Stimulated activated CD4-positive, alpha-beta T cell treated with anti-CD3 and anti-CD28 coated beads, Interleukin-12 subunit alpha, Interleukin-12 subunit beta, amount 100 ng/mL, for 48 hours (primary cell): Measurements from ENCODE around the gene CFAP77.
"Not testable (repeated sequence)": the region's sequence is repeated elsewhere in the genome, so short reads cannot be mapped to it uniquely, and the experiment has no call there.

Experiments used
- DNase-seq, 3 donors: peaks; one replicate each; pipeline ENCODE4 v3.0.0-alpha.2; 2020; ENCODE audit warnings: low read depth in 2 of 3, low spot score in 1 of 3

Gene CFAP77

DNA sequence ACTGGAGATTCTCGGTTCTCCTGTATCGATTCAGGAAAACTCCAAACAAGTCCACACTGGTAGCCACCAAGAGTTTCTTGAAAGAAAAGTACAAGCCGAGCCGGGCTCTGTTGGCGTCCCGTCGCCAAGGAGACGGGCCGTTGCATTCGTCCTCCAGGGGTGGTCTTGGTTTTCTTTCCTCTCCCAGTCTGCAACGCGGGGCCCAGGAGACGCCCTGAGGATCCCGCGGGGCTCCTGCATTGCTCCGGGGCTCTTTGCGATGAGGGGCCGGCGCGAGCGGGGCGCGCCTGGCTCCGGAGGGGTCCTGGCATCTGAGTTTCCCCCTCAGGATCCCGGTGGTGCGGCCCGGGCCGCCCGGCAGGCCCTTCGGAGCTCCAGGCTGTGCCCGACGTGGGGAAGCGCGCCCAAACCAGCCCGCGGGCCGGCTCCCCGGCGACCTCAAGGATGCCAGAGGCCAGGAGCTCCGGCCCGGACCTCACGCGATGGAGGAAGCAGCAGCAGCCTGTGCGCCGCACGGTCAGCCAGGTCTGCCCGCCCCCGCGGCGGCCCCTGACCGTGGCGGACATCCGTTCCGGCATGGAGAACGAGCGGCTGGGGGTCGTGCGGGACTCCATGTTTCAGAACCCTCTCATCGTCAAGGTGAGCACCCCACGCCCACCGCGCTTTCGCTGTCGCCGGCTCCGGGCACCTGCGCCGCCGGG, at the start of gene CFAP77:
TSS of gene CFAP77 (plus strand) at position 384 of the 701 bp plus-strand sequence. CDS start at position 445, 61 bp downstream.
- peak in 1 of 3 donors; percentile 21 for DNase-seq

DNA sequence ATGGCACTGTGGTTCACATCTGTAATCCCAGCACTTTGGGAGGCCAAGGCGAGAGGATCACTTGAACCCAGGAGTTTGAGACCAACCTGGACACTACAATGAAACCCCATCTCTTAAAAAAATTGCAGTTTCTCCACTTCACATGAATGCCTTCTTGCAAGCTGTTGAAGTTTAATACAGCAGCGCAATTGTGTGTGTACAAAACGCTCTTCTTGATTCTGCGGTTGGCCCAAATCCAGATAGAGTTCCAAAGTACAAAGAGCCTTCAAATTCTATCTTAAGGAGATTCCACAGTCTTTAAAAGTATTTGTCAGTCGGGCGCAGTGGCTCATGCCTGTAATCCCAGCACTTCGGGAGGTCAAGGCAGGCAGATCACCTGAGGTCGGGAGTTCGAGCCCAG, 45.9 kb upstream of the CFAP77 start:
- no peak for DNase-seq

DNA sequence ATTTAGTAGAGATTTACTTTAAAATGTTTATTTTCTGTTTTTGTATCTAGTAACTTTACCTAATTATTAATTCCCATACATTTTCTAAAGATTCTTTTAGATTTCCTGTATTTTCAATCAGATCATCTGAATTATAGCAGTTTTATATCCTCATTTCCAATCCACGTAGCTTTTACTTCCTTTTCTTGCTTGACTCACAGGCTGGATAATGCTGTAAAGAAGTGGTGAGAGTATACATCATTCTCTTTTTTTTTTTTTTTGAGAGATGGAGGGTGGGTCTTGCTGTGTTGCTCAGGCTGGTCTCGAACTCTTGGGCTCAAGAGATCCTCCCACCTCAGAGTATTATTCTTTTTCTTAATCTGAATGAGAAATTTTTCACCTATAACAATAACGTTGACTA, 44.0 kb upstream of the CFAP77 start:
- no peak for DNase-seq

DNA sequence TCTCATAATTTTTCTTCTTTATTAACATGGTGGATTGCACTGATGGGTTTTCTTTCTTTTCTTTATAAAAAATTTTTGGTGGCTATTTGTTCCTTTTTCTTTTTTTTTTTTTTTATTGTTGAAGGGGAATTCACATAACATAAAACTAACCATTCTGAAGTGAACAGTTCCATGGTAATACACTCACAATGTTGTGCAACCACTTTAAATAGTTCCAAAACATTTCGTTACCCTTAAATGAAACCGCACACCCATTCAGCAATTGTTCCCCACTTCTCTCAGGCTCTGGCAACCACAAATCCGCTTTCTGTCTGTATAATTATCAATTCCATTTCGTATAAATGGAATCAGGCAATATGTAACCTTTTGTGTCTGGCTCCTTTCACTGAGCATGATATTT, 43.5 kb upstream of the CFAP77 start:
- DNase-seq, result no peak

DNA sequence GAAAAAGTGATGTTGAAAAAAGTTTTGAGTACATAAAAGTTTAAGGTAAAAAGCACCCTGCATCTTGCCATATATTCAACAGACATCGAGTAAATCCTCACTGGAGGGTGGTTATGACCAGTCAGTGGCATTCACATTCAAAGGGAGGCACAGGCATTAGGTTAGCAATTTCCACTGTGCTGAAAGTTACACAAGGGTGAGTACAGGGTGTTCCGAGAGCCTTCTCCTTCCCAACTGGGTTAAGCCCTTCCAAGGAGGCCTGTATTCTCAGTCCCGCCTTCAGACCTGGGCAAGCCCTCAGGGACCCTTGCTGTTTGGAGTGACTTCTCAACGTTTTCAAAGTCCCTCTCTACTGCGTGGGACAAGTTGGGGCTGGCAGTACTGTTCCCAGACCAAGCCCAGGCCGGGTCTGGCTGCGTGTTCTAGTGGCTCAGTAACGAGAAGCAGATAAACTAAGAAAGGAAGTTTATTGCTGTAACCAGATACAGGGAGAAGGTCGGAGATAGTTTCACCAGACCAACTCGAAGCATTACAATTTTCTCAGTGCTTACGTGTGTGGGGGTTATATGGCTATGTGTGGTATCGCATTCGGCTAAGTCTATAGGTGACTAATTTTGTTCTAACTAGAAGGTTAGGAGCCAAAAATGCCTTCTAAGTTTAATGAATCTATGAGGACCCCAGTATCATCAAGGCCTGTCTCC, 42.2 kb upstream of the CFAP77 start:
- DNase-seq, result no peak

DNA sequence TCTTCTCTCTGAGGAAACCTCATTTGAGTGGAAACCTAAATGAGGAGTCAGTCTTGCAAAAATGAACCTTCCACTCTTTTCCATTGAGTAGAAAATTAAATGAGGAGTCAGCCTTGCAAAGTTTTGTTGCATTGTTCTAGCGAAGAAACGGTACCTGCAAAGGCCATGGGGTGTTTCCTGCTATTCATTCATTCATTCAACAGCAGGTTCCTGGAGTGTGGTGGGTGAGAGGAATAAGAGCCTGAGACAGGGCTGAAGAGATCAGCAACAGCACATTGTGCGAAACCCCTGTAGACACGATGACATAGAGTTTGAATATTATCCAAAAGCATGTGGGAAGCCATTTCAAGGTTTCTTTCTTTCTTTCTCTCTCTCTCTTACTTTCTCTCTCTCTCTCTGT, 40.6 kb upstream of the CFAP77 start:
- no peak for DNase-seq

DNA sequence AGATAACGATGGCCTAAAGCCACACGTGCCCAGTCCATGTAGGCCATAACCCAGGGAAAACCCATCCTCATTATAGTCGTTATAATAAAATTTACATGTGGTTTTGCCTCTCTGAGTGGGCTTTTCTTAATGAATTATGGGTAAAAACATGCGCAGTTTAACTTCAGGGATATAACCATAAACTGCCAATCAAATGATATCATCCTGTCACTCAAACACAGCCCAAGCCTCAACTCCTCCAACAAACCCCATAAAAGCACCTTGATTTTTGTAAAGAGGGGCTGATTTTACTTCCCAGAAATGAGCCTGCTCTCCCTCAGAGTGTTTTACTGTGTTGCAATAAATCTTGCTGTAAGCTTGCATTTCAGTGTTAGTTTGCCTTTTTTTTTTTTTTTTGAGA, 39.4 kb upstream of the CFAP77 start:
- DNase-seq, result no peak

DNA sequence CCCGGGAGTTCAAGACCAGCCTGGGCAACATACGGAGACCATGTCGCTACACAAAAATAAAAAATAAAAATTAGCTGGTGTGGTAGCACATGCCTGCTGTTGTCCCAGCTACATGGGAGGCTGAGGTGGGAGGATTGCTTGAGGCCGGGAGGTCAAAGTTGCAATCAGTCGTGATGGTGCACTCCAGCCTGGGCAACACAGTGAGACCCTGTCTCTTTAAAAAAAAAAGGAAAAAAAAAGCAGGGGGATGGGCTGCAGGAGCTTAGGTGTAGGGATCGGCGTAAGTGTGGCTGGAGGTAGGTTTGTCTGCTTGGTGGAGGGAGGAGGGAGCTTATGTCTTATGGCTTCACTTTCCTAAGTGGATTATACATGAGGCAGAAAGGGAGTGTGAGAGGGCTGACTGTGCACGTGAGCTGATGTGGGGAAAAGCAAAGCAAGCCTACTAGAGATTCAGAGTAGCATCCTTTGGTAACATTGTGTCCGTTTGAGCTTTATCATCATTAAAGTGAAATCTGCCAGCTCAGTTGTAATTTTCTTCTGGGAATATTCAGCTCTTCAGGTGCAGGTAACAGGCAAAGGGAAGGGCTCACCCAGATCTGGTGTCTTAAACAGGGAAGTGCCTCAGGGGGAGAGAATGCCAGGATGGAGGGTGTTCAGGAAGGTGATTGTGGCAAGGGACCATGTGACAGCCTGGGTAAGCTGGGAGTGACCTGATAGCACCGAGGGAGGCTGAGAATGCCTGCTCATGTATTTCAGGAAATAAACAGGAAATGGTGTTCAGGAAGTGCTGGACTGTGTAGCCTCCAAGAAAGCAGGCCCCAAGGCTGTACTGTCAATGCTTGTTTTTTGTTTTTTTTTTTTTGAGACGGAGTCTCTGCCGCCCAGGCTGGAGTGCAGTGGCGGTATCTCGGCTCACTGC, 37.6 kb upstream of the CFAP77 start:
- DNase-seq, result no peak

DNA sequence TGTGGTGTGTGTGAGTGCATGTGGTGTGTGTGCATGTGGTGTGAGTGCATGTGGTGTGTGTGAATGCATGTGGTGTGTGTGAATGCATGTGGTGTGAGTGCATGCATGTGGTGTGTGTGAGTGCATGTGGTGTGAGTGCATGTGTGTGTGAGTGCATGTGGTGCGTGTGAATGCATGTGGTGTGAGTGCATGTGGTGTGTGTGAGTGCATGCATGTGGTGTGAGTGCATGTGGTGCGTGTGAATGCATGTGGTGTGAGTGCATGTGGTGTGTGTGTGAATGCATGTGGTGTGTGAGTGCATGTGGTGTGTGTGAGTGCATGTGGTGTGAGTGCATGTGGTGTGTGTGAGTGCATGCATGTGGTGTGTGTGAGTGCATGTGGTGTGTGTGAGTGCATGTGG, 32.2 kb upstream of the CFAP77 start:
- not testable (repeated sequence) for DNase-seq

DNA sequence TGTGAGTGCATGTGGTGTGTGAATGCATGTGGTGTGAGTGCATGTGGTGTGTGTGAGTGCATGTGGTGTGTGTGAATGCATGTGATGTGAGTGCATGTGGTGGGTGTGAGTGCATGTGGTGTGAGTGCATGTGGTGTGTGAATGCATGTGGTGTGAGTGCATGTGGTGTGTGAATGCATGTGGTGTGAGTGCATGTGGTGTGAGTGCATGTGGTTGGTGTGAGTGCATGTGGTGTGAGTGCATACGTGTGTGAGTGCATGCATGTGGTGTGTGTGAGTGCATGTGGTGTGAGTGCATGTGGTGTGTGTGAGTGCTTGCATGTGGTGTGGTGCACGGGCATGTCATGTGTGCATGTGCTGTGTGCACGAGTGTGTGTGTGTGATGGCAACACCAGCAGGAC, 31.6 kb upstream of the CFAP77 start:
- not testable (repeated sequence) for DNase-seq

DNA sequence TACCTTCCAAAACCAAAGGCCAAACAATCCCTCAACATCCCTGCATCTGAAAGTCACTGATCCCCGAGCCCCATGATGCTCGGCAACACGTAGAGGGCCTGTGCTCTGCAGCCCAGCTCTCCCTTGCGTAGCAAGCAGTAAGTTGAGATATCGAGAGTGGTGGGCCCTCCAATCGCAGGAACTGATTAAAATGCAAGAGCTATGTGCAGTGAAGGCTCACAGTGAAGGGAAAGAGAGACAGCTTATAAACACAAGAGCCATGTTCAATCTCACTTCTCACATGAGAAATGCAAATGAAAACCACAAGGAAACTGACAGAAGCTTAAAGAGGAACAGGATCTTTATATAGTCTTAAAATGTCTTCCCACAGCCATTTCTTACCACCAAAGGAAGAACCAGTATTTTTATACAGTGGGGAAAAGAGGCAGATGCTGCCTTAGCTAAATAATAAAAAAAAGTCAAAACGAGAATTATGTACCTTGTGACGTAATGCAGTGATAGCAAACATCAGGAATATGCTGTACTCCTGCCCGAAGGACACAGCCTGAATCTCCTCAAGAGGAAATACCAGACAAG, 28.0 kb upstream of the CFAP77 start:
- DNase-seq, result no peak

DNA sequence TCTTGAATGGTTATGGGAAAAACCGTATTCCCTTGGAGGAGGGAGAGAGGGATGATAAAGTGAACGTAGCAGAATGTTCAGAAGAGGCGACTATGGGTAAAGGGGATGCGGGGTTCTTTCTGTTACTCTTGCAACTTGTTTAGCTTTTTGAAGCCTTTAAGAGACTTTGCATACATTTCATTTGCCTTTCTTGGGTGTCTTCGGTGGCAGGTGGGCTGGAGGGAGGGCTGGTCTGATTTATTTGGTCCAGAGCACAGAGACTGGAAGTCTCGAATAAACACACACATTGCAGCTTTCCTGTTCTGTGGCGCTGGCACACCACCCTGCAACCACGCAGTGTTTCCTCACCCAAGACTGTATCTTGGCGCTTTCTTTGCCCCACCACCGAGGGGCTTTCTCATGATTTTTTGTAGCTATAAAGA, 26.5 kb upstream of the CFAP77 start:
- DNase-seq, result no peak

DNA sequence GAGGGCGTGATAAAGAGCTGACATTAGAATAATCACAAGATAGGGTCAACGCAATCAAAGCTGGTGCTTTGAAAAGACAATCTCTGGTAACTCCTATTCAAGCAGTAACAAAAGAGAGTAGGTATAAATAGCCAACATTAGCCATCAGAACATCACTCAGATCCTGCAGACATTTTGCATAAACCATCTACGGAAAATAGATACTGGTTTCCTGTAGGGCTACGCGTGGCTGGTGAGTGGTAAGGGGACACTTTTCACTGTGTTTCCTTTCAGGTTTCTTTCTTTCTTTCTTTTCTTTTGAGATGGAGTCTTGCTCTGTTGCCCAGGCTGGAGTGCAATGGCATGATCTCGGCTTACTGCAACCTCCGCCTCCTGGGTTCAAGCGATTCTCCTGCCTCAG, 25.6 kb upstream of the CFAP77 start:
- no peak for DNase-seq

DNA sequence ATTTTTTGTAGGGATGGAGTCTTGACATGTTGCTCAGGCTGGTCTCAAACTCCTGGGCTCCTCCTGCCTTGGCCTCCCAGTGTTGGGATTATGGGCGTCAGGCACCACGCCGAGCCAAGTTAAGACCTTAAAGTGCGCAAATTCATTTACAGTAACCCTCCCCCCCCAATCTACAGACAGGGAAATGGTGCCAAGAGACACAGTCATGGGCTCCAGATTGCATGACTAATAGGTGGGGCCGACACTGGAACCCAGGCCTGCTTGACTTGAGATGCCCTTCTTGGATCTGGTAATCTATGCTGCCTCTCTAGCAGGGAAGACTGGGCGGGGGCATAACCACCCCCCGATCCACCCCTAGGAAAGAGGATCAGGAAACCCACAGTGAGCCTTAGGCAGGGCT, 22.9 kb upstream of the CFAP77 start:
- DNase-seq, result no peak

DNA sequence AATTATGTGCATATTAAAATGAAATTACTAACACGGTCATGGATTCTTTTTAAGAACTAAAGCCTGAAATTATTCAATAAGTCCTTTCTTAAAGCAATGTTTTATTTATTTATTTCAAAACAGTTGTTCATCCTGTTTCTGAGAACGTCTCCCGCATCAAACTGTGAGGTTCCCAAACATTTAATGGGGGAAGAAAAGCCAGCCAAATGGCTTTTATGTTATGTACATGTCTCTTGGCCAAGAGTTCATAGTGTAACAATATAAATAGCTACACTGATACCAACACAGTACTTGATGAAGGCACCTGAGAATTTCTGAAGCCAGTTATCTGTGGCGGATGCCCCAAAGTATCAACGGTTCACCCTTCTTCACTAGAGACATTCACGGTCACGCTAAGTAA, 19.0 kb upstream of the CFAP77 start:
- DNase-seq, result no peak

DNA sequence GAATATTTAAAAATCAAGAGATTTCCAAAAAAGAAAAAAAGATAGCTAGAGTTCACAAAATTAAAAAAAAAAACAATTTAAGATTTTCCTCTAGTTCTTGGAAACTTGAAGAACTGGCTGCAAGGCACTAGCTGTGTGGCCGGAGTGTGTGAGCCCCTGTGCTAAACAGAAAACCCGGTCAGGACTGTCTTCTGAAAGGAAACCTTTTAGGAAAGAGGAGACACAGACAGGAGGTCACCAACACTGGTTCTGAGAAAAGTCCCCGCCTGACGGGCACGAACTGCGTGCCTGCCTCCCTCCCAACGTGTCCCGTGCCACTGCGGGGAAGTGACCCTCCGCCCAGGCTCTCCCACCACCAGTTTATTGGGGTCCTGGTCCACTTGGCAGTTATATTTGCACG, 18.6 kb upstream of the CFAP77 start:
- no peak for DNase-seq

DNA sequence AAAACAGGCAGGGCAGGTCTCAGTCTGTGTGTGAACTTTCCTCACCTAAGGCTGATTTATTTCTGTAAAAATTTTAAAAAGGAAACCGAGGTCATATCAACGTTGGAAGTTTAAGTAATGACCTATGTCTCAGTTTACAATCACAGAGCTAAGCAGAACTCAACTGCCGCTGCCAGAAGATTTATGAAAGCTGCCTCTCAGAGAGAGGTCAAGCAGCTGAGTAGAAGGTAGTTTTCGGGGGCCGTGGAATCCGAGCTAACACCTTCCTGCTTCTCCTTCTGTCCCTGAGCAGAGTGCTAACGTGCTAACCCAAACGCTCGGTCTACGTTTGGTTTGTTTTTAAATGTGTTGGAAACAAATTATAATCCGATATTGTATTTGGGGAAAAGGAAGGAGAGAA, 14.5 kb upstream of the CFAP77 start:
- no peak for DNase-seq

DNA sequence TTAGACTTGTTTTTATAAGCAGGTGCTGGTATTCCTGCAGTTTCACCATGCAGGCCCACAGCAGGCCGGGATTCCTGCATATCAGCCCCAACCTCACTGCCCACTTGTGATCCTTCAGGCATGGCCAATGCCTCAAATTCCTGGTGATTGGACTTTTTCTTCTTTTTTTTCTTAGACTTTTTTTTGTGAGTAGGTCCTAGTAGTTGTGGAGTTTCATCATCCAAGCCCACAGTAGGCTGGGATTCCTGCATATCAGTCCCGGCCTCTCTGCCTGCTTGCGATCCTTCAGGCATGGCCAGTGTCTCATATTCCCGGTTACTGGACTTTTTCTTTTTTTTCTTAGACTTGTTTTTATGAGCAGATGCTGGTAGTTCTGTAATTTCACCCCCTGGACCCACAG, 8.2 kb upstream of the CFAP77 start:
- DNase-seq, result no peak

DNA sequence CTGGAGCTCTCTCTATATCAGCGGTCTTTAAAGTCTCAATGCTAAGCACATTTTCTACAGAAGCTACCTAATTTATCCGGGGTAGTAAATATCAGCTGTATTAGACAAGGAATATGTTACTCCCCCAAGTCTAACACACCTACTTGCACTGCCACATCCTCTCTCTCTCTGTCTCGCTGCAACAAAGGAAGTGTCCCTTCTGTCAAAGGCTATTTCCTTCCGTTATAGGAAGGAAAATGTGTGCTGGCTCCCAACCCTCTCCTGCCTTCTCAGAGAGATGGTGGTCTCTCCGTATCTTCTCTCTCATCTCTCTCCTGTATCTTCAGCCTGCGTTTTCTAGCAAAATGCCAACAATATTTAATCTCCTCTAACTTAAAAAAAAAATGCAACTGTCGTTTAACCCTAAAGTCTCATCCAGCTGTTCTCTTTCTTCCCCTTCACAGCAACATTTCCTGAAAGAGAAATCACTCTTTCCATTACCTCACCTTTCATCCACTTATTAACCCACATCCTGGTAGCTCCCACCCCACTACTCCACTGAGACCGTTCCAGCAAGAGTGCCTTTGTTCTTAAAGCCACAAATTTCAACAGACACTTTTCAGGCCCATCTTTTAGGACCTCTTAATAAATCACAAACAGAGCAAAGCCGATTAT, 5.7 kb upstream of the CFAP77 start:
- no peak for DNase-seq

DNA sequence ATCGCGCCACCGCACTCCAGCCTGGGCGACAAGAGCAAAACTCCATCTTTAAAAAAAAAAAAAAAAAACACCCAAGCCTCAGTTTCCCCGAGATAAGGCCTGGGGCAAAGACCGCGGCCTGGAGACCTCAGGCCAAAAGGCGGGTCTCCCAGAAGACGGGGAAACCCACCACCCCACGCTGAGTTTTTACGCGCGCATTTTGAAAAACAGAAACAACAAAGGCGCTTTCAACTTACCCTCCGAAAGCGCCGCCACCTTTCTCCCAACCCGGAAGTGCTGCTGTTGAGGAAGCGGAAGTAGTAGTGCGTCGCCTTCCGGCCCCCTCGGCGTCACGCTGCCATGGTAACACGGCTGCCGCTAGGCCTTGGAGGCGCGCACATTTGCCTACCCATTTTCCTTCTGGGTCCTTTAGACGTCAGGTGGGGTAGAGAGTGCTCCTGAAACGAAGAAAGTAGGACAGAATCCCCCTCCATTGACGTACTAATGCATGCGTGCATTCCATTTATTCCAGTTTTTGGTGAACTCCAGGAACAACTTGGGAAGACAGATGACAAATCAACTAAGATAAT, 3.4 kb upstream of the CFAP77 start, which contains the start of gene TTF1:
TSS of gene TTF1 (minus strand) at position 287 of the 569 bp plus-strand sequence. CDS start 4,019 bp downstream, outside the sequence.
- peak; percentile 85 to 89 (median 87) for DNase-seq
